H9 (cell line): Measurements from ENCODE around the gene RMND5A. TPM values are rescaled to one million over a fixed set of nuclear protein-coding genes. Genes with fewer than 3 reads are reported as not detected.

Experiments
- DNase-seq: peaks from one replicate; pipeline ENCODE4 v3.0.0-alpha.2; 2017
- H2AFZ ChIP-seq: one replicate; pipeline ENCODE4 v1.6.1; 2013; ENCODE audit warnings: mild to moderate bottlenecking, low read length, control low read depth, moderate library complexity
- H2AK5ac ChIP-seq: 2 replicates; pipeline ENCODE4 v1.6.1; 2013; ENCODE audit warnings: low read length, control low read depth, mixed read lengths; ENCODE audit not compliant: insufficient read length
- H2BK120ac ChIP-seq: one replicate; pipeline ENCODE4 v1.6.1; 2013; ENCODE audit warnings: low read depth, mild to moderate bottlenecking, low read length, control low read depth, inconsistent platforms; ENCODE audit not compliant: poor library complexity, severe bottlenecking
- H2BK12ac ChIP-seq: 2 replicates; pipeline ENCODE4 v1.6.1; 2013; ENCODE audit warnings: low read length, control low read depth, mixed read lengths, low read depth; ENCODE audit not compliant: insufficient read length
- H2BK15ac ChIP-seq: 2 replicates; pipeline ENCODE4 v1.6.1; 2013; ENCODE audit warnings: low read depth, low read length, control low read depth
- H2BK20ac ChIP-seq: one replicate; pipeline ENCODE4 v1.6.1; 2013; ENCODE audit warnings: low read depth, mild to moderate bottlenecking, low read length, control low read depth, inconsistent platforms; ENCODE audit not compliant: poor library complexity, severe bottlenecking
- H2BK5ac ChIP-seq: 2 replicates; pipeline ENCODE4 v1.6.1; 2013; ENCODE audit warnings: low read length, control low read depth, mixed read lengths; ENCODE audit not compliant: insufficient read length
- H3K14ac ChIP-seq: 2 replicates; pipeline ENCODE4 v1.6.1; 2013; ENCODE audit warnings: low read length, control low read depth; ENCODE audit not compliant: insufficient read depth
- H3K18ac ChIP-seq: 2 replicates; pipeline ENCODE4 v1.6.1; 2013; ENCODE audit warnings: low read depth, mild to moderate bottlenecking, mixed read lengths, low read length, control low read depth; ENCODE audit not compliant: insufficient read length
- H3K23ac ChIP-seq: 2 replicates; pipeline ENCODE4 v1.6.1; 2013; ENCODE audit warnings: low read length, control low read depth, mixed read lengths, low read depth; ENCODE audit not compliant: insufficient read length
- H3K23me2 ChIP-seq: 2 replicates; pipeline ENCODE4 v1.6.1; 2013; ENCODE audit warnings: low read depth, mild to moderate bottlenecking, mixed read lengths, low read length, control low read depth; ENCODE audit not compliant: insufficient read length, poor library complexity, severe bottlenecking
- H3K27ac ChIP-seq: 2 replicates; pipeline ENCODE4 v1.5.1; 2013; ENCODE audit warnings: low read length, control low read depth, mixed read lengths, low read depth; ENCODE audit not compliant: insufficient read length
- H3K27me3 ChIP-seq: 2 replicates; pipeline ENCODE4 v1.6.1; 2013; ENCODE audit warnings: low read length, control low read depth, inconsistent platforms; ENCODE audit not compliant: insufficient read depth
- H3K4ac ChIP-seq: 2 replicates; pipeline ENCODE4 v1.6.1; 2013; ENCODE audit warnings: low read depth, mild to moderate bottlenecking, control low read depth, inconsistent platforms, low read length, moderate library complexity
- H3K4me1 ChIP-seq: 2 replicates; pipeline ENCODE4 v1.6.1; 2013; ENCODE audit warnings: low read length, control low read depth, inconsistent platforms; ENCODE audit not compliant: insufficient read depth
- H3K4me2 ChIP-seq: 2 replicates; pipeline ENCODE4 v1.6.1; 2013; ENCODE audit warnings: low read length, control low read depth, mixed read lengths; ENCODE audit not compliant: insufficient read length, insufficient read depth
- H3K56ac ChIP-seq: 2 replicates; pipeline ENCODE4 v1.6.1; 2013; ENCODE audit warnings: low read depth, mild to moderate bottlenecking, mixed read lengths, low read length, control low read depth; ENCODE audit not compliant: insufficient read length
- H3K79me1 ChIP-seq: 2 replicates; pipeline ENCODE4 v1.6.1; 2013; ENCODE audit warnings: low read depth, mild to moderate bottlenecking, moderate library complexity, low read length, control low read depth, inconsistent platforms; ENCODE audit not compliant: insufficient read depth, poor library complexity, severe bottlenecking
- H3K79me2 ChIP-seq: 2 replicates; pipeline ENCODE4 v1.6.1; 2013; ENCODE audit warnings: low read length, control low read depth, inconsistent platforms; ENCODE audit not compliant: insufficient read depth
- H3K9ac ChIP-seq: 2 replicates; pipeline ENCODE4 v1.6.1; 2013; ENCODE audit warnings: low read length, control low read depth, mixed read lengths; ENCODE audit not compliant: insufficient read length; ENCODE audit errors: extremely low read depth
- H3K9me3 ChIP-seq: one replicate; pipeline ENCODE4 v1.6.1; 2013; ENCODE audit warnings: low read depth, low read length, inconsistent platforms; ENCODE audit not compliant: control insufficient read depth
- H3T11ph ChIP-seq: one replicate; pipeline ENCODE4 v1.6.1; 2013; ENCODE audit warnings: mild to moderate bottlenecking, low read length, control low read depth, inconsistent platforms
- H4K20me1 ChIP-seq: one replicate; pipeline ENCODE4 v1.6.1; 2013; ENCODE audit not compliant: control insufficient read depth, insufficient read length, insufficient read depth
- H4K5ac ChIP-seq: 2 replicates; pipeline ENCODE4 v1.6.1; 2013; ENCODE audit warnings: low read depth, mild to moderate bottlenecking, mixed read lengths, low read length, control low read depth; ENCODE audit not compliant: insufficient read length
- H4K8ac ChIP-seq: replicated peaks from 2 replicates; pipeline ENCODE4 v1.6.1; 2013; ENCODE audit warnings: low read length, control low read depth, mixed read lengths, low read depth; ENCODE audit not compliant: insufficient read length
- H4K91ac ChIP-seq: 2 replicates; pipeline ENCODE4 v1.6.1; 2013; ENCODE audit warnings: low read depth, mild to moderate bottlenecking, moderate library complexity, mixed read lengths, low read length, control low read depth; ENCODE audit not compliant: insufficient read length
- H3K27ac Mint-ChIP-seq, 3 experiments: 2 replicates in 2 of 3; 3 replicates in 1 of 3; pipeline ENCODE4 v1.8.0; 2020 to 2021; ENCODE audit warnings: mixed read lengths in 3 of 3, mild to moderate bottlenecking in 1 of 3, moderate library complexity in 1 of 3
- H3K27me3 Mint-ChIP-seq: 2 replicates; pipeline ENCODE4 v1.8.0; 2021; ENCODE audit warnings: low read depth, mild to moderate bottlenecking, moderate library complexity, mixed read lengths
- H3K36me3 Mint-ChIP-seq, 3 experiments: 2 replicates in 2 of 3; 3 replicates in 1 of 3; pipeline ENCODE4 v1.8.0; 2020 to 2021; ENCODE audit warnings: low read depth in 3 of 3, mixed read lengths in 3 of 3; ENCODE audit not compliant: insufficient read depth in 1 of 3
- H3K4me1 Mint-ChIP-seq, 2 experiments: 2 replicates each; pipeline ENCODE4 v1.8.0; 2020; ENCODE audit warnings: mixed read lengths in 2 of 2
- H3K4me3 Mint-ChIP-seq, 2 experiments: 2 replicates in 1 of 2; 3 replicates in 1 of 2; pipeline ENCODE4 v1.8.0; 2020 to 2021; ENCODE audit warnings: mild to moderate bottlenecking in 2 of 2, mixed read lengths in 2 of 2, moderate library complexity in 1 of 2
- H3K9me3 Mint-ChIP-seq, 2 experiments: 2 replicates in 1 of 2; 3 replicates in 1 of 2; pipeline ENCODE4 v1.8.0; 2020; ENCODE audit warnings: mild to moderate bottlenecking in 2 of 2, mixed read lengths in 2 of 2, moderate library complexity in 1 of 2
- CTCF ChIP-seq: fragments of 200-600 bp; sonication (generic); conservative IDR thresholded peaks from 3 replicates; pipeline ENCODE4 v1.8.0; 2021; ENCODE audit warnings: antibody characterized with exemption, mild to moderate bottlenecking
- WGBS: extraction: QIAGEN DNeasy Blood & Tissue Kit; methylation state at CpG from one replicate; pipeline ENCODE4 v1.1.7; 2013; ENCODE audit warnings: missing lambda C conversion rate, low lambda C conversion rate, mixed read lengths; ENCODE audit not compliant: insufficient read length; ENCODE audit errors: extremely low coverage; 5-methylcytosine and 5-hydroxymethylcytosine counted together
- total RNA-seq: library from RNA; stranded (reverse); gene quantifications from 2 replicates; pipeline ENCODE4 v1.2.1, GENCODE V29; 2021

RMND5A gene
- total RNA-seq, 1 experiment from 2014 or later = 48.8 TPM

GRCh38 chr2:86751778-86752177, 31.7 kb downstream of the RMND5A start:
- Histone ChIP-seq H2BK5ac (no peak overlapping the region), H4K91ac (no peak overlapping the region), H4K20me1 (no peaks in the 10 kb centered on the region), H2BK12ac (no peak overlapping the region), H4K8ac (no peak overlapping the region), H3K9ac (no peak overlapping the region), H3K18ac (no peak overlapping the region), H3T11ph (no peak overlapping the region), H2BK20ac (no peak overlapping the region), H2BK120ac (no peak overlapping the region), H3K56ac (no peak overlapping the region), H3K79me2 (peaks cover 5% of the 10 kb centered on the region; the same call in 1 of the 2 replicates), H3K9me3 (peaks cover 6% of the 10 kb centered on the region), H3K23me2 (no peaks in the 10 kb centered on the region), H2BK15ac (no peak overlapping the region), H3K79me1 (peaks cover 7% of the 10 kb centered on the region), H3K4ac (no peak overlapping the region), H3K4me1 (no peaks in the 10 kb centered on the region), H3K27ac (no peak overlapping the region), H2AK5ac (no peak overlapping the region), H2AFZ (no peak overlapping the region), H4K5ac (no peak overlapping the region), H3K4me2 (no peak overlapping the region), H3K14ac (no peak overlapping the region), H3K27me3 (no peaks in the 10 kb centered on the region), H3K23ac (no peak overlapping the region)
- WGBS = no CpG with 5 or more reads among the region's 1 CpG
- no peak for DNase-seq
- peaks cover 17 to 19% of the 10 kb centered on the region in 2 experiments for H3K9me3 Mint-ChIP-seq
- H3K27me3 Mint-ChIP-seq = no peaks in the 10 kb centered on the region
- H3K4me3 Mint-ChIP-seq = no peak overlapping the region
- no peak for TF ChIP-seq CTCF
- peaks cover 12 to 13% of the 10 kb centered on the region in 2 experiments for H3K4me1 Mint-ChIP-seq
- no peak overlapping the region for H3K27ac Mint-ChIP-seq
- H3K36me3 Mint-ChIP-seq = peaks cover 43 to 64% (median 52%) of the 10 kb centered on the region in 3 experiments
